SK-MEL-5 (cell line): Measurements from ENCODE around the gene TSSK2. TPM values are rescaled to one million over a fixed set of nuclear protein-coding genes. Genes with fewer than 3 reads are reported as not detected.
A peak's percentile ranks its signal among the peaks of the same experiment; 100 is the strongest.

Experiments used
- DNase-seq: peaks from one replicate; pipeline ENCODE4 v3.0.0-alpha.2; 2016; ENCODE audit warnings: low read depth, low spot score
- in situ Hi-C: cut with HindIII; loops from 2 replicates; pipeline ENCODE4 v1.10.0; 2016; ENCODE audit warnings: low sequenced_read_pairs, high pct_unique_total_duplicates, low pct_unique_long_range_greater_than_20kb
- total RNA-seq: library from RNA; depleted of rRNA; stranded (reverse); fragments of >200 nt; shearing (Covaris generic); gene quantifications from 2 replicates; pipeline ENCODE4 v1.2.3, GENCODE V29; 2014

The TSSK2 gene
- total RNA-seq, 1 experiment from 2014 or later: not detected

DNA sequence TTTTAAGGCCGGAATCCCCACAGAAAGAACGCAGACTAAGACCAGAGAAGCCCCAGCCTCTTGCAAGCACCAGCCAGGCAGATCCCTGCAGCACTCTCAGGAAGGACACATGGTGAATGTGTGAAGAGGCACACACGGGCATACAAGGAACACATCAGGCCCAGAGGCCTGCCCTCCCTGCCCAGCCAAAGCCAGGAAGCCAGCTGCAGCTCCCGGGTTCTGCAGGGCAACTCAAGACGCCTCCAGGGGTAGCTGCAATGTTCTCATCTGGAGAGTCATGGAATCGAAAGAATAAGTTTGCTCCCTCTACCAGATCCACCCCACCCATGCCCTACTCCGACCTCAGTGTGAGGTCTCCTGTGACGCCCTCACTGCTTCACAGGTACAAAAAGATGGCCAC lies 11.2 kb upstream of the TSSK2 start:
- no peak for DNase-seq
- in situ Hi-C loops: no loop called here

GRCh38 chr22:19120829-19121630 lies 10.1 kb upstream of the TSSK2 start:
- in situ Hi-C loops: no loop called here
- no peak for DNase-seq

GRCh38 chr22:19121631-19122142 lies 9.4 kb upstream of the TSSK2 start:
- peak; percentile 30 for DNase-seq
- in situ Hi-C loops: no loop called here

DNA sequence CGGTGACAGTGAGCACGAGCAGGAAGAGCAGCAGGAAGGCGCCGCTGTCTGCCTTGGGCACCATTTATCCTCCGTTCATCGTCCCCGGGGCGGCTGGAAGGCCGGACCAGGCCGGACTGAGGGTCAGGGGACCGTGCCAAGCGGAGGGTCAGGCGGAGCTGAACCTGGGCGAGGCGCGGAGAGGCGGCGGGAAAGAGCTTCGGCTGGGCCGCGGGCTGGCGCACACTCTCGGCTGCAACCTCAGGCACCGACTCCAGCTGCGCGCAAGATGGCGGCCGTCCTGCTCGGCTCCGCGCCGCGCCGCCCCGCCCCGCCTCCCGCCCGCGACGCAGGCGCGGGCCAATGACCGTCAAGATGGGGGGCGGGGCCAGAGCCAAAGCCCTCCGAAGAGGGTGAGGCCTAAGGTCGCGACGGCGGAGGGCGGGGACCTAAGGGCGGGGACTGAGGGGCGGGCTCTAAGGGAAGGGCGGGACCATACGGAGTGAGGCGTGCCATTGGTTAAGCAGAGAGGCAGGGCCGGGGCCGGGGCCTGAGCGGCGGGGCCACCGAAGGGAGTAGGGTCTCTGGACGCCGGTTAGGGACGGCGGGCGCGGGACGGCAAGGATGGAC lies 8.9 kb upstream of the TSSK2 start, which contains the start of gene DGCR2:
Gene DGCR2 (minus strand): TSS at position 270 of the 609 bp plus-strand sequence. CDS start 206 bp downstream, at position 64.
- DNase-seq: peak; percentile 97
- in situ Hi-C loops: no loop called here

- in situ Hi-C loops: no loop called here
- no peak for DNase-seq
Measured at GRCh38 chr22:19122752-19123492, 8.2 kb upstream of the TSSK2 start.

DNA sequence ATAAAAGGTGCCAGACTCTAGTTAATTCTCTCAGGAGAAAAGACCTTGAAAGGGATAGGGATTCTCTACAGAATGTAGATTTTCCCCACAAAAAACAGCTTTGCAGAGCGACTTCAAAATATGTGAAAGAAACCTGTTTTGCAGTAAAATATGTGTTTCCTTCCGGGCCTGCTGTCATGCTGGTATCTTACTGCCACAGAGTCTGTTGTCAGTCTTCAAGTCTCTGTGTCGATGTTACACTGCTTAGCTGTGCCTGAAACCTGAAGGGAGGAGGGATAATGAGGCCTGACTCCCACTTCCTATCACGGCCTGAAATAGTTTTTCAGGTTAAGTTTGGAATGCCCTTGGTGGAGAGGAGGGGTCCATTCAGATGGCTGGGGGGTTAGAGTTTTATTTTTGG lies 7.2 kb upstream of the TSSK2 start:
- no peak for DNase-seq
- in situ Hi-C loops: no loop called here

- DNase-seq: no peak
- in situ Hi-C loops: no loop called here
Measured at GRCh38 chr22:19124377-19124776, 6.7 kb upstream of the TSSK2 start.

GRCh38 chr22:19125011-19125410 lies 6.1 kb upstream of the TSSK2 start:
- in situ Hi-C loops: no loop called here
- DNase-seq: no peak

DNA sequence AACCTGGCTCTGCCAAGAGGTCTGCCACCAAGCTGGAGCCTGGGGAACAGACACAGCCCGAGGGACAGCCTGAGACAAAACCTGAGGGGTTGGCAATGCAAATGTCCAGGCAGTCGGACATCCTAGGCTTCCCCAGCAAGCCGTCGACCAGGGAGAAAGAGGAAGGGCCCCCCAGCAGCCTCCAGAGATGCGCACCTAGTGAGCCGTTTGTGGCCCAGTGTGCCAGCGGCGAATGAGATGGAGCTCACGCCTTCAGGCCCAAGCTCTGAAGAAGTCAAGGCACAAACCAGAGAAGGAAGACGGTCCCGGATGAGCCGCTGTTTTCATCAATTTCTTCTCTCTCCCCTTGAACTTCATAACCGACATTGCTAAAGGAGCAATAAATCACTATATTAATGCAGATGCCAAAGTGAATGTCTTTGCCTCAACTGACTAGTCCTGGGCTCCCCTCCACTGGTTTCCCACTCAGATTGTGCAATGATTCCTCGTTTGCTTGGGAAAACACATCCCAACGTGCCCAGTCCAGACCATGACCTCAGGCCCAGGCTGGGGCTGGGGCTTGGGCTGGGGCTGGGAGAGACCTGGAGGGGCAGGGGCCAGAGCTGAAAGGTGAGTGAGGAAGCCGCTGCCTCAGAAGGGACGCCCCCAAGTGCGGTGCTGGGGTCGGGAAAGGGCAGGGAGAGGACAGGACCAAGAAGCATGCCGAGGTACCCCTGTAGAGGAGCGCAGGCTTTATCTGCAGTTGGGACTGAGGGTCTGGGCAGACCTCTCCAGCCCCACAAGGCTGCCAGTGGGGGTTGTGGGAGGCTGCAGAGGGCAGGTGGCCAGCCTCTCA lies 5.4 kb upstream of the TSSK2 start:
- DNase-seq: no peak
- in situ Hi-C loops: no loop called here

DNA sequence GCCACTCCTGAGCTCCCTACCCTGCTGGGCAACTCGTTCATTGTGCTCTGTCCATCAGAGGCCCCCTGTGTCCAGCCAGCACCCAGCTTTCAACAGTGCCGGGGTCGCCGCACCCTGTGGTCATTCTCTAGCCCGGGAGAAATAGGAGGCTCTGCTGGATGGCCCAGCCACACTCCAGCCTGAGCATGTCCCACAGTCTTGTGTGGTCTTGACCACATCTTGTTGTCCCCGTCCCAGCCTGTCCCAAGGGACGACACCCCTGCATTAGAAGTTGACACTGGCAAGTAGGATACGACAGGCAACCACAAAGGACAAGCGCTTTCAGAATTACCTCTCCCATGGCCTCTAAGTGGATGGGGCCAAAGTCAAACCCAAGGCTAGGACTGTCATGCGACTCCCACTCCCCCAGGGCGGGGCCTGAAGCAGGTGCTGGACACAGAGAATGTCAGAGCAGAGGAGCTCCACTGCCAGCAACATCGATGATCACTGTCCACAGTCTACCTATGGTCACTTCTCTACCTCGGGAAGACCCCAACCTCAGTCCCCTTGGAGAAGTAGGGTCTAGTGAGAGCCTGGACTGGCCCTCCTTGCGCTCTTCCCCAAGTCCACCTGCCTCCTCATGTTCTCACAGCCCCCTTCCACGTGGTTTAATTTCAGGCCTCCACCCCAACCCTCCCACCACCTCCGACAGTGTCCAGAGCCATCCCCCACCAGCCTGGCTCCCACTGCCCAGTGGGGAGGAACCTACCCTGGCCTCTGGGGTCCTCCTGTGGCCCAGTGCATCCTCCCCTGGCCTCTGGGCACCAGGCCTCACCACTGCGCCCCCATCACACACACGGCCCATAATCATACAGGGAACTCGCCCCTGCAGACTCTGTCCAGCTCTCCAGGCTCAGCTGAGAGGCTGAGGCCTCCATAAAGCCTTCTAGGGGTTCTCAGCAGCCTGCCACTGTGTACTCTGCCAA lies 4.5 kb upstream of the TSSK2 start:
- in situ Hi-C loops: no loop called here

GRCh38 chr22:19127329-19128008 lies 3.6 kb upstream of the TSSK2 start:
- in situ Hi-C loops: no loop called here
- no peak for DNase-seq

More for the DNA sequence above, 4.5 kb upstream of the TSSK2 start:
- no peak for DNase-seq

DNA sequence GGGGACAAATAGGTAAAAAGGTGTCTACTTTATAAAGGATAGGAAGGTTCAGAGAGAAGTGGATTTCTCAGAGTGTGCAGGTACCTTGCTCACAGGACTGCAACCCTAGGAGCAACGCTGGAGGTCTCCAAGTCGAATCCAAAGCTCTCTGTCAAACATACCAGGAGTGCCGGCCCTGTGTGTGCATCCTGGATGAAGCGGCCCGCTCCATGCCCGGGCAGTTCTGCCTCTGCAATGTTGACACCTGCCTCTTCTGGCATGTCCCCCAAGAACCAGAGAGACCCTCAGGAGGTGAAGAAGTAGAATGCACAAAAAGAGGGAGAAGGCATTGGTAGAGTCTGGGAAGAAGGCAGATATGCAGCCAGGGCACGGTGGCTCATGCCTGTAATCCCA lies 3.1 kb upstream of the TSSK2 start:
- no peak for DNase-seq
- in situ Hi-C loops: no loop called here

- in situ Hi-C loops: no loop called here
- no peak for DNase-seq
Measured at GRCh38 chr22:19128946-19129727, 2.0 kb upstream of the TSSK2 start.

- in situ Hi-C loops: no loop called here
- DNase-seq: no peak
Measured at GRCh38 chr22:19129871-19130270, 1.2 kb upstream of the TSSK2 start.

GRCh38 chr22:19131685-19132015 lies 542 bp downstream of the TSSK2 start:
- in situ Hi-C loops: no loop called here
- DNase-seq: no peak
